B cell (primary cell): ENCODE data around the gene ENG. TPM values are rescaled to one million over a fixed set of nuclear protein-coding genes. Genes with fewer than 3 reads are reported as not detected.

Experiments used
- ATAC-seq: fragments of 200-7000 bp; cut with Tn5 transposase; one replicate; pipeline ENCODE4 v1.10.0; 2021; ENCODE audit warnings: low read depth, mild to moderate bottlenecking, moderate number of reproducible peaks, moderate library complexity
- CTCF ChIA-PET: fragments of 350-600 bp; sonication (Branson Sonifier 250); formaldehyde crosslinking; loops from one replicate; lab custom pipeline; 2021; ENCODE audit warnings: antibody characterized with exemption, inconsistent platforms; lab: Charles Lee
- POLR2A ChIA-PET: fragments of 350-600 bp; sonication (Branson Sonifier 250); formaldehyde crosslinking; loops from one replicate; lab custom pipeline; 2021; ENCODE audit warnings: antibody characterized with exemption; lab: Charles Lee
- DNase-seq: peaks from one replicate; pipeline ENCODE4 v3.0.0; 2013
- H2AFZ ChIP-seq: 2 replicates; pipeline ENCODE4 v1.6.1; 2012; ENCODE audit warnings: mild to moderate bottlenecking, low read depth, low read length; ENCODE audit not compliant: insufficient read depth, poor library complexity, severe bottlenecking
- H3K27ac ChIP-seq, 2 donors: 1 replicate in 1 of 2; 2 replicates in 1 of 2; pipeline ENCODE4 v1.5.1; 2012 to 2013; ENCODE audit warnings: low read length in 2 of 2, mild to moderate bottlenecking in 2 of 2, moderate library complexity in 1 of 2
- H3K27me3 ChIP-seq, 4 experiments: fragments of 200-600 bp in 1 of 4; sonication (generic) in 1 of 4; replicated peaks in 1 of 4; 1 replicate in 2 of 4; 2 replicates in 2 of 4; pipeline versions ENCODE4 v1.6.1 to v1.7.0; 2013 to 2016; ENCODE audit warnings: low read length in 3 of 4, mild to moderate bottlenecking in 2 of 4, mixed read lengths in 1 of 4, moderate library complexity in 1 of 4; ENCODE audit not compliant: insufficient read depth in 4 of 4, control insufficient read depth in 3 of 4; ENCODE audit errors: control extremely low read depth in 1 of 4
- H3K36me3 ChIP-seq, 2 experiments: replicated peaks in 1 of 2; 1 replicate in 1 of 2; 2 replicates in 1 of 2; pipeline versions ENCODE4 v1.6.1 to v1.7.1; 2013; ENCODE audit warnings: low read length in 1 of 2; ENCODE audit not compliant: insufficient read depth in 2 of 2, control insufficient read depth in 1 of 2; ENCODE audit errors: control extremely low read depth in 1 of 2, extremely low read depth in 1 of 2
- H3K4me1 ChIP-seq, 2 donors: fragments of 200-600 bp in 1 of 2; sonication (generic) in 1 of 2; 1 replicate in 1 of 2; 2 replicates in 1 of 2; pipeline versions ENCODE4 v1.5.1 to v1.6.1; 2013 to 2017; ENCODE audit warnings: low read length in 2 of 2; ENCODE audit not compliant: control insufficient read depth in 2 of 2, insufficient read depth in 2 of 2
- H3K4me2 ChIP-seq: replicated peaks from 2 replicates; pipeline ENCODE3; 2012; ENCODE audit warnings: mild to moderate bottlenecking, low read depth, low read length; ENCODE audit not compliant: poor library complexity, severe bottlenecking
- H3K4me3 ChIP-seq, 5 experiments: fragments of 200-600 bp in 1 of 5; sonication (generic) in 1 of 5; 1 replicate in 3 of 5; 2 replicates in 2 of 5; pipeline versions ENCODE4 v1.5.1 to v1.7.0; 2011 to 2016; ENCODE audit warnings: low read length in 4 of 5, mild to moderate bottlenecking in 4 of 5, low read depth in 2 of 5, control low read depth in 1 of 5, moderate library complexity in 1 of 5; ENCODE audit not compliant: insufficient read depth in 1 of 5; ENCODE audit errors: control extremely low read depth in 1 of 5, extremely low read depth in 1 of 5
- H3K79me2 ChIP-seq: fragments of 200-600 bp; sonication (generic); one replicate; pipeline ENCODE4 v1.6.0; 2016; ENCODE audit warnings: low read length; ENCODE audit not compliant: control insufficient read depth, insufficient read depth
- H3K9ac ChIP-seq: fragments of 200-600 bp; sonication (generic); 2 replicates; pipeline ENCODE4 v1.6.1; 2017; ENCODE audit warnings: mild to moderate bottlenecking, low read length, moderate library complexity
- H3K9me3 ChIP-seq, 3 donors: one replicate each; pipeline versions ENCODE4 v1.6.1 to v1.7.1; 2013; ENCODE audit warnings: low read length in 2 of 3; ENCODE audit not compliant: control insufficient read depth in 2 of 3, insufficient read depth in 1 of 3; ENCODE audit errors: control extremely low read depth in 1 of 3
- H4K20me1 ChIP-seq: 2 replicates; pipeline ENCODE4 v1.6.0; 2012; ENCODE audit warnings: mild to moderate bottlenecking, low read length; ENCODE audit not compliant: insufficient read depth, control insufficient read depth, poor library complexity, severe bottlenecking
- H3K27ac Mint-ChIP-seq: one replicate; pipeline ENCODE4 v1.8.0; 2021; ENCODE audit warnings: mixed read lengths
- H3K27me3 Mint-ChIP-seq: one replicate; pipeline ENCODE4 v1.8.0; 2021; ENCODE audit warnings: mixed read lengths
- H3K4me1 Mint-ChIP-seq: one replicate; pipeline ENCODE4 v1.8.0; 2021; ENCODE audit warnings: mixed read lengths
- H3K4me3 Mint-ChIP-seq: one replicate; pipeline ENCODE4 v1.8.0; 2021; ENCODE audit warnings: mixed read lengths
- H3K9me3 Mint-ChIP-seq: one replicate; pipeline ENCODE4 v1.8.0; 2022; ENCODE audit warnings: mixed read lengths; ENCODE audit not compliant: insufficient read depth
- EZH2 ChIP-seq: IDR thresholded peaks from 2 replicates; pipeline ENCODE4 v1.6.1; 2012; ENCODE audit warnings: borderline replicate concordance, low read depth, mild to moderate bottlenecking, moderate library complexity, low read length; ENCODE audit not compliant: insufficient read depth, poor library complexity, severe bottlenecking
- WGBS: methylation state at CpG from one replicate; pipeline ENCODE4 v1.1.5; 2013; ENCODE audit warnings: missing lambda C conversion rate; ENCODE audit not compliant: insufficient coverage; 5-methylcytosine and 5-hydroxymethylcytosine counted together
- intact Hi-C: fragments of 100-400 bp; cut with micrococcal nuclease; formaldehyde crosslinking; loops from one replicate; pipeline ENCODE4 v1.10.0; 2022
- polyA plus RNA-seq: library from polyadenylated mRNA; depleted of rRNA; stranded (reverse); fragments of >200 nt; gene quantifications from 2 replicates; pipeline ENCODE4 v1.2.3, GENCODE V29; 2012
- total RNA-seq, 2 donors: library from RNA; stranded (reverse); fragments of 120-200 nt in 1 of 2; gene quantifications; 1 replicate in 1 of 2; 2 replicates in 1 of 2; pipeline versions ENCODE4 v1.2.3 to v1.2.4, GENCODE V29; 2013 to 2022
- TF ChIP-seq, protein P1 (sequence below): fragments of 200-600 bp; IDR thresholded peaks from one replicate; pipeline ENCODE4 v1.8.0; 2022; ENCODE audit warnings: antibody characterized with exemption, mild to moderate bottlenecking

Gene ENG
- total and polyA plus RNA-seq, 2 donors (not counting 1 experiment from before 2014, with no cell fraction given) = 5.4 to 12.6 TPM

DNA sequence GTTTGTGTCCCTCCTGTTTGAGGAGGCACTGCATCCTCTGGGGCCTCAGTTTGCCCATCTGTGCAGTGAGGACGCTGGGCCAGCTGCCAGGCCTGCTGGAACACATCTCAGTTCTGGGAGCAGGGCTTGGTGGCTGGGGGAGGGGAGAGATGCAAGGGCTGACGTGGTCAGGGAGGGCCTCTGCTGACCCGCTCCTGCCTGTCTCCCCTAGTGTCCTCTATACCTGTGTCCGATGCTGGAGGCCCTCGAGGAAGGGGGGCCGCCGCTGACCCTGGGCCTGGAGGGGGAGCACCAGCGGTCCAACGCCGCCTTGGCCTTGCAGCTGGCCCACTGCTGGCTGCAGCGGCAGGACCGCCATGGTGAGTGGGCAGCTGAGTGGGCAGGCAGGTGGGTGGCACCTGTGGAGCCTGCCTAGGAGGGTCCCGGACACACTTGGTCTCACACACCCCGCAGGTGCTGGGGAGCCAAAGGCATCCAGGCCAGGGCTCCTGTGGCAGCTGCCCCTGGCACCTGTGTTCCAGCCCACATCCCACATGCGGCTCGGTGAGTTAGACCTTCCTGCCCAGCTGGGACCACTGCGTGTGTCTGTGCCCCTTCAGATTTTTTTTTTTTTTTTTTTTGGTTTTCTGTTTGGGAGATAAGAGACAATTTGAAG lies 46.0 kb downstream of the ENG start:
- Mint-ChIP-seq H3K9me3 (no peaks in the 10 kb centered on the region), H3K27ac (no peak overlapping the region), H3K27me3 (no peaks in the 10 kb centered on the region), H3K4me1 (peaks cover 9% of the 10 kb centered on the region), H3K4me3 (no peak overlapping the region)
- 73% methylated on average over 12 of the region's 17 CpGs for WGBS
- DNase-seq = no peak
- Histone ChIP-seq H3K9ac (no peak overlapping the region), H3K9me3 (no peaks in the 10 kb centered on the region), H3K27ac (peak overlapping the region in 1 of 2 donors; percentile 6), H3K4me1 (peaks cover 8 to 11% of the 10 kb centered on the region in 2 donors), H3K4me3 (no peak overlapping the region), H3K79me2 (peaks cover 35% of the 10 kb centered on the region), H3K4me2 (no peak overlapping the region), H4K20me1 (peaks cover 8% of the 10 kb centered on the region), H2AFZ (no peak overlapping the region), H3K27me3 (no peaks in the 10 kb centered on the region), H3K36me3 (peaks cover 0 to 58% of the 10 kb centered on the region in 2 experiments)
- intact Hi-C loops = no loop called here
- no peak for TF ChIP-seq EZH2
- TF ChIP-seq, protein P1, sequence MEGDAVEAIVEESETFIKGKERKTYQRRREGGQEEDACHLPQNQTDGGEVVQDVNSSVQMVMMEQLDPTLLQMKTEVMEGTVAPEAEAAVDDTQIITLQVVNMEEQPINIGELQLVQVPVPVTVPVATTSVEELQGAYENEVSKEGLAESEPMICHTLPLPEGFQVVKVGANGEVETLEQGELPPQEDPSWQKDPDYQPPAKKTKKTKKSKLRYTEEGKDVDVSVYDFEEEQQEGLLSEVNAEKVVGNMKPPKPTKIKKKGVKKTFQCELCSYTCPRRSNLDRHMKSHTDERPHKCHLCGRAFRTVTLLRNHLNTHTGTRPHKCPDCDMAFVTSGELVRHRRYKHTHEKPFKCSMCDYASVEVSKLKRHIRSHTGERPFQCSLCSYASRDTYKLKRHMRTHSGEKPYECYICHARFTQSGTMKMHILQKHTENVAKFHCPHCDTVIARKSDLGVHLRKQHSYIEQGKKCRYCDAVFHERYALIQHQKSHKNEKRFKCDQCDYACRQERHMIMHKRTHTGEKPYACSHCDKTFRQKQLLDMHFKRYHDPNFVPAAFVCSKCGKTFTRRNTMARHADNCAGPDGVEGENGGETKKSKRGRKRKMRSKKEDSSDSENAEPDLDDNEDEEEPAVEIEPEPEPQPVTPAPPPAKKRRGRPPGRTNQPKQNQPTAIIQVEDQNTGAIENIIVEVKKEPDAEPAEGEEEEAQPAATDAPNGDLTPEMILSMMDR = no peak
- CTCF ChIA-PET = interaction anchor here (0.9 kb wide), 2 partner anchors 49 to 215 kb away, joined by 4 read pairs; no protein-coding TSS in a partner anchor
- POLR2A ChIA-PET = interaction anchor here (0.6 to 0.7 kb wide), 2 partner anchors 22 to 30 kb away, joined by 5 to 8 read pairs; no protein-coding TSS in a partner anchor
- ATAC-seq = no peak

DNA sequence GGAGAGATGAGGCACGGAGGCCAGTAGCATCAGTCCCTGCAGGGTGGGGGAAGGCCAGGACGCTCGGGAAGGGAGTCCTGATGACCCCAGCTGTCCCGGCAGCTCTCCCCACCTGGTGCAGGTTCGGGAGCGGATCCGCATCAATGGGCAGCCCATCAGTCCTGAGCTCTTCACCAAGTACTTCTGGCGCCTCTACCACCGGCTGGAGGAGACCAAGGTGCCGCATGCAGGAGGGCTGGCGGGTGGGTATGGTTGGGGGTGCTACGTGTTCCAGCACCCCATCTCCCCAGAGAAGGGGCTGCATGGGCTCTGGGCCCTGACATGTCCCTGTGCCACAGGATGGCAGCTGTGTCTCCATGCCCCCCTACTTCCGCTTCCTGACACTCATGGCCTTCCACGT lies 47.6 kb downstream of the ENG start:
- TF ChIP-seq EZH2 = no peak
- TF ChIP-seq, protein P1 = no peak
- H3K27me3 ChIP-seq = no peaks in the 10 kb centered on the region
- peaks cover 14 to 22% of the 10 kb centered on the region in 2 donors for H3K4me1 ChIP-seq
- no peak for DNase-seq
- ChIA-PET POLR2A (no interaction called here), CTCF (no interaction called here)
- no peak overlapping the region for H3K4me2 ChIP-seq
- peaks cover 47% of the 10 kb centered on the region for H3K79me2 ChIP-seq
- H4K20me1 ChIP-seq = peaks cover 8% of the 10 kb centered on the region
- H3K27ac ChIP-seq = no peak overlapping the region
- Mint-ChIP-seq H3K9me3 (no peaks in the 10 kb centered on the region), H3K27ac (no peak overlapping the region), H3K27me3 (no peaks in the 10 kb centered on the region), H3K4me1 (peaks cover 22% of the 10 kb centered on the region), H3K4me3 (no peak overlapping the region)
- ATAC-seq = no peak
- H3K9ac ChIP-seq = no peak overlapping the region
- intact Hi-C loops = no loop called here
- H3K36me3 ChIP-seq = peaks cover 0 to 47% of the 10 kb centered on the region in 2 experiments
- 98% methylated on average over 11 of the region's 14 CpGs for WGBS
- no peaks in the 10 kb centered on the region for H3K9me3 ChIP-seq
- no peak overlapping the region for H2AFZ ChIP-seq
- H3K4me3 ChIP-seq = no peak overlapping the region
